Measurements from ENCODE around the gene FAM184A. TPM values are rescaled to one million over a fixed set of nuclear protein-coding genes. Genes with fewer than 3 reads are reported as not detected.

The FAM184A gene
- total RNA-seq, 2 donors from 2014 or later = 6.5 to 9.9 TPM

DNA sequence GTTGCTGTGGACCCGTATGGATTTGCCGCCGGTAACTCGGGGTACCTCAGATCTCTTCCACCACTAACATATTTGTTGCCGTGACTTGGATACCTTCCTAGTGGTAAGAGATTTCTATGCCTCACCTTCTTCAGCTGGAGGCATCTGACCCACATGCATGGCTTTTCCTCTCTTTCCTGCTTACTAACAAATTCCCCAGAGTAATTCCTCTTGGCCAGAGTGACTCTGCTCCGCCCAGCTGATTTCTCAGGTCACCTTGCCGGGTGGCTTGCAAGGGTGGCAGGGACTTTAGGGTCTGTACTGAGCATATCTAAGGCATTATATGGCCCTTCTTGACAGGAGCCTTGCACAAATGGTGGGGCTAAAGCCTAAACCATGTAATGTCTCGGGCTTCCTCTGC is 38.2 kb downstream of the FAM184A start:
- Histone ChIP-seq H3K36me3 (replicated peaks in 1 of 2; ENCODE audit: insufficient read depth in 1 of 2, low read depth in 2 of 2) (no peaks in the 10 kb centered on the region), H3K4me3 (no peak overlapping the region), H3K27me3 (no peaks in the 10 kb centered on the region), H3K9me3 (no peaks in the 10 kb centered on the region), H3K4me1 (peaks cover 1% of the 10 kb centered on the region), H3K27ac (no peak overlapping the region)
- ATAC-seq = no peak
- DNase-seq = no peak
- WGBS, 2 donors = 95 to 98% methylated on average over 8 of the region's 8 CpGs
- intact Hi-C loops (cut with DNase I) = no loop called here
- TF ChIP-seq, protein P1, sequence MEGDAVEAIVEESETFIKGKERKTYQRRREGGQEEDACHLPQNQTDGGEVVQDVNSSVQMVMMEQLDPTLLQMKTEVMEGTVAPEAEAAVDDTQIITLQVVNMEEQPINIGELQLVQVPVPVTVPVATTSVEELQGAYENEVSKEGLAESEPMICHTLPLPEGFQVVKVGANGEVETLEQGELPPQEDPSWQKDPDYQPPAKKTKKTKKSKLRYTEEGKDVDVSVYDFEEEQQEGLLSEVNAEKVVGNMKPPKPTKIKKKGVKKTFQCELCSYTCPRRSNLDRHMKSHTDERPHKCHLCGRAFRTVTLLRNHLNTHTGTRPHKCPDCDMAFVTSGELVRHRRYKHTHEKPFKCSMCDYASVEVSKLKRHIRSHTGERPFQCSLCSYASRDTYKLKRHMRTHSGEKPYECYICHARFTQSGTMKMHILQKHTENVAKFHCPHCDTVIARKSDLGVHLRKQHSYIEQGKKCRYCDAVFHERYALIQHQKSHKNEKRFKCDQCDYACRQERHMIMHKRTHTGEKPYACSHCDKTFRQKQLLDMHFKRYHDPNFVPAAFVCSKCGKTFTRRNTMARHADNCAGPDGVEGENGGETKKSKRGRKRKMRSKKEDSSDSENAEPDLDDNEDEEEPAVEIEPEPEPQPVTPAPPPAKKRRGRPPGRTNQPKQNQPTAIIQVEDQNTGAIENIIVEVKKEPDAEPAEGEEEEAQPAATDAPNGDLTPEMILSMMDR (IDR thresholded peaks at IDR 0.05) = no peak
- no peak for TF ChIP-seq POLR2A (IDR thresholded peaks at IDR 0.05)

DNA sequence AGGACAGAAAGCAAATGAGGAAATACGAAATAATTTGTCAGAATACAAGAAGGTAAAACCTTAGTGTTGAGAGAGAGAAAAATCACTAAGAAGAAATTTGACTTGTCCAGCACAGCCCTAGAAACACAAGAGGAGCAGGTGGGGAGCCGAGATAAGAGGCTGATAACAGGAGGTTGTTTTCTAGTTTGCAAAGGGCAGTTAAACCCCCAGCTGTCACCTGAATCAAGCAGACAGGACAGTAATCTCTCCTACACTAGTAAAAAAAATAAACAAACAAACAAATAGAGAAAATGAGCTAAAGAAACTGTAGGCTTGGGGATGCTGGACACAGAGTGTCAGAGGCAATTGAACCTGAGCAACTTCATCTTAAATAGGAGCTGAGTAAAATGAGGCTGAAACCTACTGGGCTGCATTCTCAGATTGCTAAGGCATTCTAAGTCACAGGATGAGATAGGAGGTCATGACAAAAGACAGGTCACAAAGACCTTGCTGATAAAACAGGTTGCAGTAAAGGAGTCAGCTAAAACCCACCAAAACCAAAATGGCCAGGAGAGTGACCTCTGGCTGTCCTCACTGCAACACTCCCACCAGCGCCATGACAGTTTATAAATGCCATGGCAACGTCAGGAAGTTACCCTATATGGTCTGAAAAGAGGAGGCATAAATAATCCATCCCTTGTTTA is 40.4 kb downstream of the FAM184A start:
- DNase-seq = no peak
- ATAC-seq = no peak
- no peaks in the 10 kb centered on the region for H3K36me3 ChIP-seq (replicated peaks in 1 of 2; ENCODE audit: insufficient read depth in 1 of 2, low read depth in 2 of 2)
- H3K9me3 ChIP-seq = no peaks in the 10 kb centered on the region
- H3K4me3 ChIP-seq = no peak overlapping the region
- H3K27ac ChIP-seq = no peak overlapping the region
- intact Hi-C loops (cut with DNase I) = no loop called here
- H3K4me1 ChIP-seq = peaks cover 7% of the 10 kb centered on the region
- no peak for TF ChIP-seq POLR2A (IDR thresholded peaks at IDR 0.05)
- TF ChIP-seq, protein P1 (IDR thresholded peaks at IDR 0.05) = no peak
- no peaks in the 10 kb centered on the region for H3K27me3 ChIP-seq
- WGBS, 2 donors = 64 to 76% methylated on average over 4 of the region's 4 CpGs

DNA sequence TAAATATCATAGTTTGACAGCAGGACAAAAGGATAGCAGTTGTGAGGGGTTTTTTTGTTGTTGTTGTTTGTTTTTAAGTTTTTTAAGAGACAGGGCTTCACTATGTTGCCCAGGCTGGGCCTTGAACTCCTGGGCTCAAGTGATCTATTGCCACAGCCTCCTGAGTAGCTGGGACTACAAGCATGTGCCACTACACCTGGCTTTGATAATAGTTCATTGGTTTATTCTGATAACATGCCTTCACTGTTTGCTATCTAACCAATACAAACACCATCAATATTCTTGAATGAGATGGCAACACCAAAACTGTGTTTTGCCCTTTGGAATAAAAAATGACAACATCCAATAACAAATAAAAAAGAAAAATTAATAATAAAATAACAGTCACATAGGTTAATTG is 41.2 kb downstream of the FAM184A start:
- peaks cover 7% of the 10 kb centered on the region for H3K4me1 ChIP-seq
- TF ChIP-seq, protein P1 (IDR thresholded peaks at IDR 0.05) = no peak
- no peak for TF ChIP-seq POLR2A (IDR thresholded peaks at IDR 0.05)
- no peaks in the 10 kb centered on the region for H3K36me3 ChIP-seq (replicated peaks in 1 of 2; ENCODE audit: insufficient read depth in 1 of 2, low read depth in 2 of 2)
- no peaks in the 10 kb centered on the region for H3K27me3 ChIP-seq
- H3K27ac ChIP-seq = no peak overlapping the region
- ATAC-seq (no peak), DNase-seq (no peak)
- no peaks in the 10 kb centered on the region for H3K9me3 ChIP-seq
- intact Hi-C loops (cut with DNase I) = no loop called here
- no peak overlapping the region for H3K4me3 ChIP-seq

DNA sequence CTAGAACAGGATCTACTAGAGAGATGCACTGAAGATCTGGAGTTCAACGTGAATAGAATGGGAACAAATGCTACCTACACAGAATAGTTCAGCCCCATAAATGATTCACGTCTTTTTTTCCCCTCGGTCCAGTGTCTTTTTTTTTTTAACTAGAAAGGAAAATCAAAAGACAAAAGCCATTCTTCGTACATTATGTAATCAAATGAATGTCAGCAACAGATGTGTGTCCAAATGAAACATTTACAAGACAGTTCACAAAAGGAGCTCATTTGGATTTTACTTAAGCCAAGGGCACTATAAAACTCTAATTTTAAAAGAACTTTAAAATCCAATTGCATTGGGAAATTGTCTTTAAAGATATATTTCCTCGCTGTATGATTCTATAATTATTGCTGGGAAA is 42.4 kb downstream of the FAM184A start:
- H3K36me3 ChIP-seq (replicated peaks in 1 of 2; ENCODE audit: insufficient read depth in 1 of 2, low read depth in 2 of 2) = no peaks in the 10 kb centered on the region
- ATAC-seq (no peak), DNase-seq (no peak)
- 73 to 77% methylated on average over 5 of the region's 5 CpGs for WGBS, 2 donors
- peaks cover 7% of the 10 kb centered on the region for H3K4me1 ChIP-seq
- no peaks in the 10 kb centered on the region for H3K9me3 ChIP-seq
- H3K4me3 ChIP-seq = no peak overlapping the region
- H3K27me3 ChIP-seq = no peaks in the 10 kb centered on the region
- H3K27ac ChIP-seq = no peak overlapping the region
- TF ChIP-seq, protein P1 (IDR thresholded peaks at IDR 0.05) = no peak
- no peak for TF ChIP-seq POLR2A (IDR thresholded peaks at IDR 0.05)
- intact Hi-C loops (cut with DNase I) = no loop called here

DNA sequence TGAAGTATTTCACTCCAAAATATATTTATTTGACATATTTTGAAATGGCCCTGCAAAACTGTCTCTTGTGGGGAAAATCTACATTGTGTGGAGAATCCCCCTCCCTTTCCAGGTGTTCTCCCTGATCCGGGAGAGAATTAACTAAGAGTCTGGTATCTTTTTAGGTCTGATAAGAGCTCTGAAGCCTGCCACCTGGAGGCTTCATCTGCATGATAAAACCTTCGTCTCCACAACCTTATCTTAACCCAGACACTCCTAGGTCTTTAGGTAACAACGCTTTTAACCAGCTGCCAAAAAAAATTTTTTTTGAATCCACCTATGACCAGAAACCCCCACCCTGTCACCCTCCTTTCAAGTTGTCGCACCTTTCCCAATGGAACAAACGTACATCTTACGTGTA is 43.0 kb downstream of the FAM184A start:
- WGBS, 2 donors = 62 to 69% methylated on average over 6 of the region's 6 CpGs
- Histone ChIP-seq H3K4me1 (peaks cover 7% of the 10 kb centered on the region), H3K27ac (no peak overlapping the region), H3K27me3 (no peaks in the 10 kb centered on the region), H3K9me3 (no peaks in the 10 kb centered on the region), H3K4me3 (no peak overlapping the region), H3K36me3 (replicated peaks in 1 of 2; ENCODE audit: insufficient read depth in 1 of 2, low read depth in 2 of 2) (no peaks in the 10 kb centered on the region)
- TF ChIP-seq, protein P1 (IDR thresholded peaks at IDR 0.05) = no peak
- TF ChIP-seq POLR2A (IDR thresholded peaks at IDR 0.05) = no peak
- DNase-seq = no peak
- intact Hi-C loops (cut with DNase I) = no loop called here
- no peak for ATAC-seq
